Amniotic epithelial cell (primary cell): ENCODE measurements around the gene RALGAPA2.
A peak's percentile ranks its signal among the peaks of the same experiment; 100 is the strongest.

Source experiments
- DNase-seq: peaks from one replicate; pipeline ENCODE4 v3.0.0-alpha.2; 2010; ENCODE audit warnings: low read depth

Gene RALGAPA2

DNA sequence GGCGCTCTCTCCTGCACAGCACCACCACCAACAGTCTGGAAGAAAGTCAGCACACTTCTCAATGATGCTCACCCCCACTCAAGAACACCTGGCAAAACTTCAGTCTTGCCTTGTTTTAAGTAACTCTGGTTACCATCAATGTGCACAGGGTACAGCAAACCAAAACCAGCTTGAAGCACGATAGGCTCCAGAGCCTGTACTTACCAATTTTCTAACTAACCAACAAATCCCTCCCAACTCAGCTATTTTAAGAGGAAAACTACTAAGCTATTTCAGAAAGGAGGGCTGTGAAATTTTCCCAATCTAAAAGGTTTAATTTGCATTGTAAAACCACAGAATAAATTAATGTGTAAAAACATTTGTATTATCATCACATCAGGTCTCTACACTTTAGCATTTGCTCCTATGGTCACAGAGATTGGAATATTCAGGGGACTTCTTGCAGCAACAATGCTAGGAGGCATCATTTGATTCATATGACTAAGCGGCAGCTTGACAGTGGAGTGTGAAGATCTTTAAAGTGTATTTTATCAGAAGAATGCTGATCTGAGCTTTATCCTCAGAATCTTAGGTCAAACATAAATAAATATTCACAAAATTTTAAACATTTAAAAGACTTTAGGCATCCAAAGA lies 82.8 kb downstream of the RALGAPA2 start:
- DNase-seq = no peak

GRCh38 chr20:20628314-20628713 lies 84.1 kb downstream of the RALGAPA2 start:
- no peak for DNase-seq

- no peak for DNase-seq
Observed at GRCh38 chr20:20627471-20627870, 85.0 kb downstream of the RALGAPA2 start.

GRCh38 chr20:20624914-20625313 lies 87.5 kb downstream of the RALGAPA2 start:
- DNase-seq = no peak

GRCh38 chr20:20621195-20621594 lies 91.2 kb downstream of the RALGAPA2 start:
- no peak for DNase-seq

GRCh38 chr20:20614391-20614790 lies 98.1 kb downstream of the RALGAPA2 start:
- no peak for DNase-seq

DNA sequence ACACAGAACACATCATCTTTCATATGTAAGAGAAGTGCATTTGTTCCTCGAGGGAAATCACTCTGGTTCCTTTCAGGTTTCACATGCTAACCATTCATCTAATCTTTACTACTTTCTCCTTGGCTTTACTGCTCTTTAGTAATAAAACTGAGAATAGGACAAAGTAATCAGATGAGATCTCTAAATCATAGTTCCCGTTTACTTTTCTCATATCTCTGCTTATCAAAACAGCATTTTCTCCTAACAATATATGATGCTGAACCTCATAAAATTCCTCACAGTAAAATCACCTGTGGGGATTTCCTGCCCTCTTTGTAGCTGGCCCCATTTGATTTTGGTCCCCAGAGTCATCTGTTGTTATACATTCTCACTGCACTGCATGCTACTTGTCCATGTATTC lies 100.2 kb downstream of the RALGAPA2 start:
- no peak for DNase-seq

GRCh38 chr20:20611167-20611566 lies 101.3 kb downstream of the RALGAPA2 start:
- DNase-seq = no peak

DNA sequence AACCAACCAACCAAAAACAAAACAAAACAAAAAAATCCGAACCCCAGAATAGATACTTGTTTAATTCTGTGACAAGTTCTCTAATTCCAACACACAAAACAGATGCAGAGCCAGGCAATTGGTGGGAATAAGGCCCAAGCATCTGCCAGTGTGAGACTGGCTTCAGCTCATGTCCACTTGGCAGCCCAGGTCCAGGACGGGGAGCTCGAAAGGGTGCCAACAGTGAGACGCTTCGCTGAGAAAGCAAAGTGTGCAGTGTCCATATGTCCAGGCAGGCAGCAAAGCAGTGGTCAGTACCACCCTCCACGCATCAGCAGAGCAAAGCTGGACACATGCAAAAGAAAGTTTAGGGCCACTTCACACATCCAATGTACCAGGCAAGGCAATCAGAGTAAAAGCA lies 102.9 kb downstream of the RALGAPA2 start:
- no peak for DNase-seq

GRCh38 chr20:20608641-20609040 lies 103.8 kb downstream of the RALGAPA2 start:
- DNase-seq = no peak

- DNase-seq = no peak
Observed at GRCh38 chr20:20608041-20608440, 104.4 kb downstream of the RALGAPA2 start.

GRCh38 chr20:20606881-20607280 lies 105.6 kb downstream of the RALGAPA2 start:
- no peak for DNase-seq

GRCh38 chr20:20606050-20606449 lies 106.4 kb downstream of the RALGAPA2 start:
- DNase-seq = no peak

DNA sequence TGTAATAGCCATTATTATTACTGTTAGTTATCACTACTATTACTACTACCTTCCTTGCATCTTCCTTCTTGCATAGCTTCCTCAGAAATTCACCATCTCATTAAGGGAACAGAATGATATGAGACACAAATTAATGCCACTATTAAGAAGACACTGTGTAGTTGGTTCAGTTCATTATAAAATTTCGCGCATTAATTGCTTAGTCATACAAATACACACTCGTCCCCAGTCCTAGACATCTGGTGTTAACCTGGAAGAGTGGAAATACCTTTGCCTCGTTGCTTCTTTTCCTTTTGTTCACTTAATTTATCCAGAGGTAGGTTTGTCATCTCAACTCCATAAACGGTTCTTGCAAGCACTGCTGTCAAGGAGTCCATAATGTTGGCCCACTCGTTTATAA lies 107.5 kb downstream of the RALGAPA2 start:
- DNase-seq = no peak

GRCh38 chr20:20604357-20604756 lies 108.1 kb downstream of the RALGAPA2 start:
- DNase-seq = no peak

GRCh38 chr20:20603339-20603990 lies 109.0 kb downstream of the RALGAPA2 start:
- DNase-seq = no peak

DNA sequence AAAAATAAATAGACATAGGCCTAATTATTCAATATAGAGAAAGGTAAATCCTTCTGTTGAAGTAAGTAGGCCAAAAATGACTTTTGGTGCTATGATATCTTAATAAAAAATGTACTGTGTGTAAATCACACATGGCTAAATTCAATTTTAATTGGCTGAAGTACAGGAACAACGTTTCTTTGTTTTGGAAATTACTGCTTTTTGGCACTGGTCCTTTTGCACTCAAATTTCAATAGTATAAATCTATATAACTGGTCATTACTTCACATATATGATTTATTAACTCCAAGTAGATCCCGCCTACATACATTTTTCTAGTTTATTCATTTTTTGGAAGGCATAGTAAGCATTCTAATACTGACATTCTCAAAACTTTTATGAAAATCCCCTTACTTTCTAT lies 114.5 kb downstream of the RALGAPA2 start:
- DNase-seq = no peak

DNA sequence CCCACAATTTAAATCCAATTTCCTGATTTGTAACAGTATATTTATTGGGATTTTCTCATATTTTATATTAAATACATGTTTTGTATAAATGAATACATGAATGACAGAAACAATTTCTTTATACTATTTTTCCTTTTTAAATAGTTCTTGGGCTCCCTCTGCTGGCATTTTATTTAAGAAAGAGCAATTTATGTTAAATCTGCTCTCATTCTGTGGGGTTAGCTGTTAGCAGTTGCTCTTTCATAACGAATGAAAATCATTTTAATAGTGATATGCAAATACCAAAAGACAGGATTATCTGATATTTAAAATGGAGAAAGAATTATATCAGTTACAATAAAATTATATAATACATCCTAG lies 118.3 kb downstream of the RALGAPA2 start:
- peak; percentile 39 for DNase-seq

DNA sequence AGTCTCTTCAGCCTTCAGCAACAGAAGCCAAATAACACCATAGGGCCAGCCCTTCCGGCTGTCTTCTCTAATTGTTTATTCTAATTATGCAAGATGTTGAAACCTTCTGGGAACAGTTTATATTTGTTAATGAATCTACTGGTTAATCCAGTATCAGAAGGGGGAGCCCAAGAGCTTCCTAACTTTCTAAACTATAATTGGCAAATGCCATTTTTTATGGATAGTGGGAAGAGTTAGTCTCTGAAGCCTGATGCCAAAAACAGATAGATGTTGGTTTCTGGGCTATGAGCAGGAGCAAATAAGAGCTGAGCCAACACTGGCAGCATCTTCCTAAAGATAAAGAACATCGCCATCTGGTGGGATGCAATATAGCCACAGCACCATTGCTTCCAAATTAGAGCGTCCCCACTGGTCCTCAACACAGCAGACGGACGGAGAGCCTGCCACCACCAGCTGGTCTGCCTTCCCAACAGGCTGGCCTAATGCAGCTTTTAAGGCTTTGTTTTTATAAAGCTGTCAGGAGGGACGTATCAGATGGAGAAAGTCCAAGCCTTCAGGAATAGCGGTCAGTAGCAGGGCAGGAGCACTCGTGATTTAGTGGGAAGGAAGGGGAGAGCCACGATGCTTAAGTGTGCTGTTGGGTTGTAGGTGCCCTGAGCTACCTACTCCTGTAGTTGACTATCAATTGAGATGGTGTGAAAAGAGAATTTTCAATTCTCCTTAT lies 118.8 kb downstream of the RALGAPA2 start:
- peak; percentile 54 for DNase-seq

DNA sequence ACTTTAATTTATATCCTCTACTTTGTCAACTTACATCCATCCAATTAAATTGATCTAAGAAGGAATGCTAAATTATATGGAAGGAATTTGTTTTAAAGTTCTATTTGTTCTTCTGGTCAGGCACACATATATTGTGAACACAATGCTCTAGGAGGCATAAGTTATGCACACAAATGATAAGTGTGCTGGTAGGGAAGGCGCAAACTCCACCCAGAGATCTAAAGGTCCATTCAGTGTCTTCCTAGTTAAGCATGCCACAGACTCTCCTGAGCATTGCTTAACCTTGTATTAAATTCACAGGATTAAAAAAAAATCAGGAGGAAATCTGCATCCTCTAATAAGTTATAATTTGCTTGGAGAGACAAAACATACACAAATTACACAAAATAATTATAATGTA lies 127.3 kb downstream of the RALGAPA2 start:
- DNase-seq = no peak

GRCh38 chr20:20582734-20583133 lies 129.7 kb downstream of the RALGAPA2 start:
- no peak for DNase-seq

DNA sequence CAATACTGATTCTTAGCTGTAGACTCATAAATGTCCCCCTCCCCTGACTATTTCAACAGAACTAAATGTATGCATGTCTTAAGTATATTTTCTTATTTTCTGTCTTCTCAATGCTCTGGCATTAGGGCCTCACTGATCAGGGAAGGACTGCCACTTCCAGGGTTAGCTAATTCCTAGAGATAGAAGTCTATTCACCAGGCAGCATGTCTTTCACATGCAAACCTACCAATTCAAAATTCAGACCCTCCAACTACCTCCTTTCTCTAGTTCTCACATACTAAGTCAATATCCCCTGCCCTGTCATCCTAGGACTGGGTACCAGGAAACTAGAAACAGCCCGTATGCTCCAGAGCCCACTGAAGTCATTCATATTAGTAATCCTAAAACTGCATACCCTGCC lies 132.3 kb downstream of the RALGAPA2 start:
- no peak for DNase-seq

DNA sequence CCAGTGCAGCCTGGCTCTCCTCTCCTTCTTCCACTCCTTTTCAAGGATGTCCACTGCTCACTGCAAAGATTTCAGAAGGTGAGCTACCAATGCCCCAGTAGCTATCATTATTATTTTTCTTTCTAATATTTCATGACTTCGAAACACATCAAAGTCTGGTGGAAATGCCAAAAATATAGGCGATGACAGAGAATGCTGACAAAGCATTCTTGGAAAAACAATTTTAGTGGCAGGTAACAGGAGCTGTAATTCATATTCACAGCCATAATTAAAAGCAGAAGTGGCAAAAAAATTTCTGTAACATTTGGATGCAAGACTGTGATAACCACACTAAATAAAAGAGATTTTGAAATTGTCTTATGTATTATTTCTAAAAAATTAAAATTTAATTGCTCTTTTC lies 133.6 kb downstream of the RALGAPA2 start:
- no peak for DNase-seq

- no peak for DNase-seq
Observed at GRCh38 chr20:20573797-20574196, 138.6 kb downstream of the RALGAPA2 start.
